Measurements from ENCODE around the gene CD46.
"Not testable (repeated sequence)": the region's sequence is repeated elsewhere in the genome, so short reads cannot be mapped to it uniquely, and the experiment has no call there.

CD46 gene

GRCh38 chr1:207751790-207752455, at the start of gene CD46:
TSS of gene CD46 (plus strand) at chr1:207752054. CDS start at chr1:207752213, 159 bp downstream.
- peak; percentile 91 for DNase-seq

GRCh38 chr1:207702317-207702716, 49.5 kb upstream of the CD46 start:
- no peak for DNase-seq

- DNase-seq = no peak
These were observed 48.1 kb upstream of the CD46 start for GRCh38 chr1:207703712-207704111.

GRCh38 chr1:207708004-207708403, 43.9 kb upstream of the CD46 start:
- not testable (repeated sequence) for DNase-seq

GRCh38 chr1:207711285-207711684, 40.6 kb upstream of the CD46 start:
- no peak for DNase-seq

- DNase-seq = not testable (repeated sequence)
These were observed 39.2 kb upstream of the CD46 start for GRCh38 chr1:207712701-207713100.

GRCh38 chr1:207713529-207713928, 38.3 kb upstream of the CD46 start:
- no peak for DNase-seq

GRCh38 chr1:207719234-207719633, 32.6 kb upstream of the CD46 start:
- no peak for DNase-seq

- DNase-seq = not testable (repeated sequence)
These were observed 23.5 kb upstream of the CD46 start for GRCh38 chr1:207728200-207728858.

- not testable (repeated sequence) for DNase-seq
These were observed 14.2 kb upstream of the CD46 start for GRCh38 chr1:207737503-207738157.

- not testable (repeated sequence) for DNase-seq
These were observed 13.6 kb upstream of the CD46 start for GRCh38 chr1:207738158-207738659.

GRCh38 chr1:207740207-207740606, 11.6 kb upstream of the CD46 start:
- DNase-seq = no peak

- no peak for DNase-seq
These were observed 8.9 kb upstream of the CD46 start for GRCh38 chr1:207742850-207743555.

- no peak for DNase-seq
These were observed 7.8 kb upstream of the CD46 start for GRCh38 chr1:207744000-207744534.

GRCh38 chr1:207745285-207745684, 6.6 kb upstream of the CD46 start:
- no peak for DNase-seq

GRCh38 chr1:207745839-207746767, 5.8 kb upstream of the CD46 start:
- no peak for DNase-seq

- no peak for DNase-seq
These were observed 4.0 kb upstream of the CD46 start for GRCh38 chr1:207747627-207748492.

- no peak for DNase-seq
These were observed 2.9 kb upstream of the CD46 start for GRCh38 chr1:207748737-207749528.

GRCh38 chr1:207750631-207751305, 1.1 kb upstream of the CD46 start:
- DNase-seq = no peak
